GM03348 (cell line): ENCODE data around the gene LALBA.
"Not testable (repeated sequence)": the region's sequence is repeated elsewhere in the genome, so short reads cannot be mapped to it uniquely, and the experiment has no call there.

Experiments
- DNase-seq: peaks from one replicate; pipeline ENCODE4 v3.0.0; 2012; ENCODE audit warnings: low spot score

The LALBA gene

DNA sequence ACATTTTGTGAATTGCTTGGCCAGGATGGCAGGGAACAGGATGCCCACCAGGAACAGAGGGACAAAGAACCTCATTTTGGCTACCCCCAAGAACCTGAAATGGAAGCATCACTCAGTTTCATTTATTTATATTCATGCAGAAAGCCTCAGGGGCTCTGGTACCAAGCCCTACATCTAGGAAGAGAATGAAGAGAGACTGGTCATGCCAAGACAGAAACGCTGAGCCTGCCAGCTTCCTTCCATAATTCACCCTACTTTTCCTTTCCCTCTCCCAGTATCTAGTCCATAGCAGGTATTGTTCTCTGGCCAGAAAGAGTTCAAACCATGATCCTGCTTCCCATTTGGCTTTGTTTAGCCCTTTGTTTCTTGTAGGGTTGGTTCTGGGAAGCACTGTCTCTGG lies at the start of gene LALBA:
LALBA (minus strand) TSS at position 101 of the 400 bp plus-strand sequence; CDS start at position 75, 26 bp downstream.
- no peak for DNase-seq

GRCh38 chr12:48618541-48618940 lies 48.7 kb upstream of the LALBA start:
- DNase-seq: peak; percentile 86

DNA sequence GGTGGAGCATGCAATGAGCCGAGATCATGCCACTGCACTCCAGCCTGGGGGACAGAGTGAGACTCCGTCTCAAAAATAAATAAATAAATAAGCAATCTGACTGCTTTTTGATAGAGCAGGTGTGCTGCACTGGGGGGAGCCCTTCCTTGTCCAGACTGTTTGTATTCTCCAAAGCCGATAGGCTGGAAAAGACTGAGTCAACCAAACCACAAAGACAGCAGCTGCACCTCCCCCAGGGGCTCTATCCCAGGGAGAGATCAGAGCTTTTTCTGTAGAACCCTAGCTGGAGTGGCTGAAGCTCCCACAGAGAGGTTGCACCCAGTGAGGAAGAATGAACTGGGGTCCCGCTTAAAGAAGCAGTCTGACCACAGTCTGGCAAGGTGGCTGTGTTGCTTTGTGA lies 45.8 kb upstream of the LALBA start:
- no peak for DNase-seq

DNA sequence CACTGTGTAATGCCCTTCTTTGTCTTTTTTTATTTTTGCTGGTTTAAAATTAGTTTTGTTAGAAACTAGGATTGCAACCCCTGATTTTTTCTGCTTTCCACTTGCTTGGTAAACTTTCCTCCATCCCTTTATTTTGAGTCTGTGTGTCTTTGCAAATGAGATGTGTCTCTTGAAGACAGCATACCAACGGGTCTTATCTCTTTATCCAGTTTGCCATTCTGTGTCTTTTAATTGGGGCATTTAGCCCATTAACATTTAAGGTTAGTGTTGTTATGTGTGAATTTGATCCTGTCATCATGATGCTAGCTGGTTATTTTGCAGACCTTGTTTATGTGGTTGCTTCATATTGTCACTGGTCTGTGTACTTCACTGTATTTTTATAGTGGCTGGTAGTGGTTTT lies 43.5 kb upstream of the LALBA start:
- no peak for DNase-seq

DNA sequence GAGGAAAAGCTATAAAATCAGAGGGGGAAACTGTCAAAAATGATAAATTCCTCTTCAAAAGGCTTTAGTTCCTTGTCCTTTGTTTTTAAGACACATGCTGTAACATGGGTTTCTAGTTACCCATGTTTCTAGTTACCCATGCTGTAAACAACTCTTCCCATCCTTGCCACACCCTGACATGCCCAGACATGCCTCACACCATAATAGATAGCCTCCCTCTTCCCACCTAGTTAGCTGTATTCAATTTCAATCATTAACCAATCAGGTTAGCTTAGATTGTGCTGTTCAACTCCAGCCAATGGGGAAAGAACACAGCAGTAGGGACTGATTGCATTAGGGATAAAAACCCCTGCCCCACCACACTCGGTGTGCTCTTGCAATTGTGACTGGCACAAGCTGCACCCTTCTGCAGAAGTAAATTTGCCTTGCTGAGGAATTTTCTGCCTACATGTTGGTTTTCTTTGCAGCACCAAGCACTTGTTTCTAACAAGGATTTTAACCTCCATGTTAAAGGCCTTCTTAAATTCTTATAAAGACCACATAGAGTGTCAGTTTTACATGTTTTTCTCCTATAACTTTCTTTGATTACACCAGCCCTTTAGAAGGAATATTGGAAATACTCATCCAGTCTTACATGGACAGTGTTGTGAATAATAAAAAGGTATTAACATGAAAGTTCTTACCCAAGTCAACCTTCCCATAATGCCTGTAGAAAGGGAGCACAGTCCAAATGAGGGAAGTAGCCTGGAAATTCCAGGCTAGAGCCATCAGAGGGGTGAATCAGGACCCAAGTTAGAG lies 32.5 kb upstream of the LALBA start:
- no peak for DNase-seq

DNA sequence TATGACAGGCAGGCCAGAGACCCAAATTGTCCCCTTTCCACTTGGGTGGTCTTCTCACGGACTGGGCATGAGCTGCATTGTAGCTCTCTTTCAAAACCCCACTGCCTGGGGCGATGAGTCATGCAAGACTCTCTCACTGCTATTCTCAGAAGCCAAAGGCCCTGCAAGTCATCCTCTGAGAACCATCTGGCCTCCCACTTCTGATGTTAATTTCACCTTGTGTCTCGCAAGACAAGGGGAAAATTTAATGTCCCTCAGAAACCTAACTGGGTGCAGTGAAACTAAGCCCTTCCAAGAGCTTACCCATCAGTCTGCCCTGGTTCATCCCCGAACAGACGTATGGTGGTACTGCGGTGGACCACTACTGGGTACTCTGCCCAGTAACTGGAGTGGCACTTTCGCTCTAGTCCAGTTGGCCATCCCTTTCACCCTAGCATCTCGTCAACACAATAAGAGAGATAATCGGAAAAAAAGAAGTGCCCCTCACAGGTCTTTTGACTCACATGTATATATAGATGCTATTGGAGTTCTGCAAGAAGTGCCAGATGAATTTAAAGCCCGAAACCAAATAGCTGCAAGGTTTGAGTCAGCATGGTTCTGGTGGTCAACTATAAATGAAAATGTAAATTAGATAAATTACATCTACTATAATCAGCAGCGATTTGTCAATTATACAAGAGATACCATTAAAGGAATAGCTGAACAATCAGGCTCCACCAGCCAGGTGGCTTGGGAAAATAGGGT lies 31.3 kb upstream of the LALBA start:
- DNase-seq: no peak

DNA sequence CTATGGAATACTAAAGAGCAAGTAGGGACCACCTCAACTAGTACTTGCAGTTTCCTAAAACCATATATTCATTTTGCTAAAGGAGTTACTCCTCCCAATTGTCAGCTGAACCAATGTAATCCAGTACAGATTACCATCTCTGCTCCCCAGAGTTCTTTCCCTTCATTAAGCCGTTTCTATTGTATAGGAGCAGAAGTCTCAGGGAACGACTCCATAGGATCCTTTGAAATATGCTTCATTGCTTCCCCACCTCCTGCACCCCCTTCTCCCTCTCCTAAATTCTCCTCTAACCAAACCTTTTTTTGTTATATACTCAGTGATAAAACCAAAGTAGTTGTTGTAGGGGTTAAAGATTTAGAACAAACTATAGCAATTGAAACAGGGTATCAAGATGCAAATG lies 30.7 kb upstream of the LALBA start:
- no peak for DNase-seq

DNA sequence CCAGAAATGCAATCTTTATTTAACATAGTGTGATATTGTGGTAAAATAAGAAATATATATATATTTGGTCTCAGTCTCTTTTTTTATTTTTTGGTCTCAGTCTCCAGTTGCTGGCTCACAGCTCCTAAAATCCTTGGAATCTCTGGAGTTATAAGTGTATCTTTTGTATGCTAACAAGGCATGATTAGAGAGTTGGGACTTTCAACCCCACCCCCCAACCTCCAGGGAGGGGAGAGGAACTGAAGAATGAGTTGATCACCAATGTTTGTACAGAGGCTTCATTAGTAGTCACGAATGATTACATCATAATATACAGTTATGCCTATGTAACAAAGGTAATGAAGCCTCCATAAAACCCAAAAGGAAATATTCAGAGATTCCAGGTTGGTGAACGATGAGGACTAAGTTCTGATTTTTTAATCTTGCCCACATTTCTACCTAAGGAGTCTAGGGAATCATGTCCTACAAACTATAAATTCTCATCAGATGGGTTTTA lies 22.8 kb upstream of the LALBA start:
- DNase-seq: no peak

GRCh38 chr12:48586361-48586760 lies 16.5 kb upstream of the LALBA start:
- DNase-seq: no peak

DNA sequence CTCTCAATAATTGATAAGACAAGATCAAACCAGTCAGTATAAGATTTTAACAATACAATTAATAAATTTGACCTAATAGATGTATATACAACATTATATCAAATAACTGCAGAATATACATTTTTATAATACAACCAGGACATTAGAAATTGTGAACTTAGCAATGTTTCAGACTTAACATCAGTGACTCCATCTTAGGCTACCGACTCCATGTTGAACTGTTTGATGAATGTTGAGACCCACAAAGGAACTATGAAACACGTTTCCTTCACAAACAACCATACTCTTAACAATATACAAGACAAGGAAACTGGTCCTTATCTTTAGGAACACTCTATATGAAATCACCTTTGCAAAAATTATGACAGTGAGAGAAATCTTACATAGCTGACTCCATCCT lies 13.9 kb upstream of the LALBA start:
- DNase-seq: no peak

GRCh38 chr12:48580831-48581230 lies 11.0 kb upstream of the LALBA start:
- DNase-seq: no peak

GRCh38 chr12:48572326-48572725 lies 2.5 kb upstream of the LALBA start:
- no peak for DNase-seq

- DNase-seq: no peak
Observed at GRCh38 chr12:48567731-48568130, 2.1 kb downstream of the LALBA start.

GRCh38 chr12:48557919-48558318 lies 11.9 kb downstream of the LALBA start:
- DNase-seq: no peak

DNA sequence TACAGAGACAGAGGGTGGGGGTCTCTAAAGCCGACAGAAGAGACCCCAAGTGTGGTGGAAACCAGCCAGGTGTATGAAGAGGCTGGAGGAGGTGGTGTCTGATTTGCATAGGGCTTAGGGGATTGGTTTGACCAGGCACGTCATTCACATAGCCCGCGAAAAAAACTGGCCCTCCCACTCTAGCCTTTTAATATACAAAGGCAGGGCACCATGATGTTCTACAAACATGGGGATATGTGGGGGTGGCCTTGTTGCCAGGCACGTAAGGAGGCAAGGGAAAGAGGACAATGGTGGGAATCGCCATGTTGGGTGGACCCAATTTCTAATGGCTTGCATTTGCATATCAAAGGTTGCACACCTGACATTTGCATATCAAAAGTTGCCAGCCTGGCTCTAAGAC lies 13.2 kb downstream of the LALBA start:
- DNase-seq: no peak

DNA sequence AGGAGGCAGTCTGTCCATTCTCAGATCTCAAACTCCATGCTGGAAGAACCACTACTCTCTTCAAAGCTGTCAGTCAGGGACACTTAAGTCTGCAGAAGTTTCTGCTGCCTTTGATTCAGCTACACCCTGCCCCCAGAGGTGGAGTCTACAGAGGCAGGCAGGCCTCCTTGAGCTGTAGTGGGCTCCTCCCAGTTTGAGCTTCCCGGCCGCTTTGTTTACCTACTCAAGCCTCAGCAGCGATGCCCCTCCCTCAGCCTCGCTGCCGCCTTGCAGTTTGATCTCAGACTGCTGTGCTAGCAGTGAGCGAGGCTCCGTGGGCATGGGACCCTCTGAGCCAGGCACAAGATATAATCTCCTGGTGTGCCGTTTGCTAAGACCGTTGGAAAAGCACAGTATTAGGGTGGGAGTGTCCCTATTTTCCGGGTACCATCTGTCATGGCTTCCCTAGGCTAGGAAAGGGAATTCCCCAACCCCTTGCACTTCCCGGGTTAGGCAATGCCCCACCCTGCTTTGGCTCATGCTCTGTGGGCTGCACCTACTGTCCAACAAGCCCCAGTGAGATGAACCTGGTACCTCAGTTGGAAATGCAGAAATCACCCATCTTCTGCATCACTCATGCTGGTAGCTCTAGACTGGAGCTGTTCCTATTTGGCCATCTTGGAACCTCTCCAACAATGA lies 16.0 kb downstream of the LALBA start:
- DNase-seq: not testable (repeated sequence)

- DNase-seq: not testable (repeated sequence)
Observed at GRCh38 chr12:48551636-48552035, 18.2 kb downstream of the LALBA start.

DNA sequence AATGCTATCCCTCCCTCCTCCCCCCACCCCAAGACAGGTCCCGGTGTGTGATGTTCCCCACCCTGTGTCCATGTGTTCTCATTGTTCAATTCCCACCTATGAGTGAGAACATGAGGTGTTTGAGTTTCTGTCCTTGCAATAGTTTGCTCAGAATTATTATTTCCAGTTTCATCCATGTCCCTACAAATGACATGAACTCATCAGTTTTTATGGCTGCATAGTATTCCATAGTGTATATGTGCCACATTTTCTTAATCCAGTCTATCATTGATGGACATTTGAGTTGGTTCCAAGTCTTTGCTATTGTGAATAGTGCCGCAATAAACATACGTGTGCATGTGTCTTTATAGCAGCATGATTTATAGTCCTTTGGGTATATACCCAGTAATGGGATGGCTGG lies 22.8 kb downstream of the LALBA start:
- DNase-seq: not testable (repeated sequence)

GRCh38 chr12:48545833-48546469 lies 23.9 kb downstream of the LALBA start:
- DNase-seq: no peak

DNA sequence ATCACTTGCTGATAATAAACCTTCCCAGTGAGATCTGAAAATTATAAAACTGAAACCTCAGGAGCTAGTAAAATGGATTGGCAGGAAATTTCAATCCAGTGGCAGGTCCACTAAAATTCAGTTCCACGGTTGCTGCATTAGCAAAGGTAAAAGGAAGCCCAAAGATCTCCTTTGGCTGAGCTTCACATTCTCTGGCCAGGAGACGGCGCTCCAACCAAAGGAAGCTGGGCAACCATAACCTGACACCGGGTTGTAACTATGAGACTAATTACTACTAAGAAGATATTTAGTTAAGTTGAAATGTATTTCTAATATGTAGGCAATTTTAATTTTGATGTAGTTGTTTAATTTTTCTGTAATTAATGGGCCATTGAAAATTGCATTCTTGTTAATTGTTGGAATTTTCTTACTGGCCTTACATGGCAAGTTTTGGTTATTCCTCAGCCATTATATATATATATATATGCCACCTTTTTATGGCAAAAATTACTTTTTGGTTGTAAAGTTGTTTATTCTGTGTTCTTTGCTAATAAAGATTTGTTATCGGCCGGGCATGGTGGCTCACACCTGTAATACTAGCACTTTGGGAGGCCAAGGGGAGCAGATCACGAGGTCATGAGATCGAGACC lies 27.4 kb downstream of the LALBA start:
- DNase-seq: peak; percentile 34

DNA sequence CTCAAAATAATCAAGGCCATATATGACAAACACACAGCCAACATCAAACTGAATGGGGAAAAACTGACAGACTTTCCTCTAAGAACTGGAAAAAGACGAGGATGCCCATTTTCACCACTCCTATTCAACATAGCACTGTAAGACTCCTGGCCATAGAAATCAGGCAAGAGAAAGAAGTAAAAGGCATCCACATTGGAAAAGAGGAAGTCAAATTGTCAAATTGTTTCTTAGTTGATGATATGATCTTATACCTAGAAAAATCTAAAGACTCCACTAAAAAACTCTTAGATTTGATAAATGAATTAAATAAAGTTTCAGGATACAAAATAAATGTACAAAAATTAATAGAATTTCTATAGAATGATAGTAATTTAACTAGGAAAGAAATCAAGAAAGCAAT lies 33.2 kb downstream of the LALBA start:
- no peak for DNase-seq

- DNase-seq: no peak
Observed at GRCh38 chr12:48532601-48533000, 37.2 kb downstream of the LALBA start.
